ENCODE results near the gene CDK14. TPM values are rescaled to one million over a fixed set of nuclear protein-coding genes. Genes with fewer than 3 reads are reported as not detected.

Gene CDK14
- total and polyA plus RNA-seq, 2 of the 8 experiments (the other 6 are each of a cell fraction or from before 2014, with no cell fraction given), result 5.5 to 47.3 TPM

DNA sequence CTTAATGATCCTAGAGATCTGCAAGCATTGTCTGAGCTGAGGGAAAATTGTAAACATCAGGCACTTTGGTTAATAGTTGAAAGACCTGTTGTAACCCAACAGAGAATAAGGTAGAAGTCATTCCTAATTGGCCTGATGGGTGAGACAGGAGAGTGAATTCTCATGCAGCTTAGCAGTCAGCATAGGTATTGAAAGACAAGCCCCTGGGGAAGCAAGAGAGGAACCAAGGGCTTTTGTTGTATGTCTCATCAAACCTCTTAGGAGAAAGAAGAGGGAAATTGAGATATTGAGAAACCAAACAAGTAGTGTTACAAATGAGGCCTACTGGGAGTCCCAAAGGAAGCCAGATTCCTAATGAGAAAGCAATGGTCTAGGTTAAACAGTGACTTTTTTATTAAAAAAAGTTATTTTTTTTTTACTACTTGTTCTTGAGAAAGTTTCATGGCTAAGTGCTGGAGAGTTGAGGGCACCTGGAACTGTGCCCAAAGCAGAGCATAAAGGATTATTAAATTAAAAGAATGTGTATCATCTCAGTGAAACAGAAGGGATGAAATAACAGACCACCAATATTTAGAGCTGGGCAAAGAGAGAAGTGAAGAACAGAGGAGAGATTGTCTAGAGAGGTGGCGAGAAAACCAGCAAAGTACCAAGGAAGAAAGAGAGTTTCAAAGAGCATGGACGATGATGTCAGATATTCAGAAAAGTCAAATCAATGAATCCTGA lies 168.9 kb downstream of the CDK14 start (continued):
- peak; percentile 33 for TF ChIP-seq CHD7 (IDR thresholded peaks at IDR 0.05; ENCODE audit: insufficient replicate concordance, low read length)
- peak; percentile 49 for TF ChIP-seq NANOG (IDR thresholded peaks at IDR 0.05; ENCODE audit: insufficient read depth, low read depth, low read length, poor library complexity, severe bottlenecking)
